Neutrophil (primary cell): ENCODE results near the gene KHDRBS1.

Source experiments
- H3K27ac ChIP-seq: fragments of 200-600 bp; sonication (generic); 2 replicates; pipeline ENCODE4 v1.5.1; 2016; ENCODE audit warnings: mild to moderate bottlenecking, moderate library complexity
- H3K27me3 ChIP-seq: fragments of 200-600 bp; sonication (generic); 2 replicates; pipeline ENCODE4 v1.6.0; 2016; ENCODE audit warnings: mild to moderate bottlenecking
- H3K36me3 ChIP-seq: fragments of 200-600 bp; sonication (generic); 2 replicates; pipeline ENCODE4 v1.5.1; 2017
- H3K4me1 ChIP-seq, 2 experiments: fragments of 200-600 bp in 1 of 2; sonication (generic) in 1 of 2; 1 replicate in 1 of 2; 2 replicates in 1 of 2; pipeline versions ENCODE4 v1.5.1 to v1.6.1; 2013 to 2016; ENCODE audit warnings: low read depth in 1 of 2, low read length in 1 of 2, mild to moderate bottlenecking in 1 of 2, moderate library complexity in 1 of 2; ENCODE audit not compliant: control insufficient read depth in 1 of 2, insufficient read depth in 1 of 2
- H3K4me3 ChIP-seq, 2 experiments: fragments of 200-600 bp in 1 of 2; sonication (generic) in 1 of 2; 1 replicate in 1 of 2; 2 replicates in 1 of 2; pipeline ENCODE4 v1.5.1; 2013 to 2016; ENCODE audit warnings: low read depth in 1 of 2, low read length in 1 of 2, mild to moderate bottlenecking in 1 of 2, moderate library complexity in 1 of 2
- H3K9me3 ChIP-seq: fragments of 200-600 bp; sonication (generic); 2 replicates; pipeline ENCODE4 v1.5.1; 2016
- TF ChIP-seq, protein P1 (sequence below): fragments of 200-600 bp; sonication (generic); IDR thresholded peaks from 2 replicates; pipeline ENCODE4 v1.5.1; 2016; ENCODE audit warnings: antibody characterized with exemption

The KHDRBS1 gene

DNA sequence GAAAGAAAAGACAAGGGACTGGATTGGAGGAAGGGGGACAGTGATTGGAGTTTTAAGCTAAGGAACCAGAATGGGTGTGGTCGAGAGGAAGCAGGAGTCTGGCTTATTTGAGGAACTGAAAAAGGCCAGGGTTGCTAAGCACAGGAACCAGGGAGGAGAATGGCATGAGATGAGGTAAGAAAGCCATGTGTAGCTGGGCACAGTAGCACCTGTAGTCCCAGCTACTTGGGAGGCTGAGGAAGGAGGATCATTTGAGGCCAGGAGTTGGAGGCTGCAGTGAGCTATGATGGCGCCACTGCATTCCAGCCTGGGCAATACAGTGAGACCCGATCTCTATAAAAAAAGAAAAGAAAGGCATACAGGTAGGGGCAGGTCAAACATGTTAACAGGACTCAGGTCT is 8.1 kb upstream of the KHDRBS1 start:
- peaks cover 0 to 6% of the 10 kb centered on the region in 2 experiments for H3K4me1 ChIP-seq
- TF ChIP-seq, protein P1, sequence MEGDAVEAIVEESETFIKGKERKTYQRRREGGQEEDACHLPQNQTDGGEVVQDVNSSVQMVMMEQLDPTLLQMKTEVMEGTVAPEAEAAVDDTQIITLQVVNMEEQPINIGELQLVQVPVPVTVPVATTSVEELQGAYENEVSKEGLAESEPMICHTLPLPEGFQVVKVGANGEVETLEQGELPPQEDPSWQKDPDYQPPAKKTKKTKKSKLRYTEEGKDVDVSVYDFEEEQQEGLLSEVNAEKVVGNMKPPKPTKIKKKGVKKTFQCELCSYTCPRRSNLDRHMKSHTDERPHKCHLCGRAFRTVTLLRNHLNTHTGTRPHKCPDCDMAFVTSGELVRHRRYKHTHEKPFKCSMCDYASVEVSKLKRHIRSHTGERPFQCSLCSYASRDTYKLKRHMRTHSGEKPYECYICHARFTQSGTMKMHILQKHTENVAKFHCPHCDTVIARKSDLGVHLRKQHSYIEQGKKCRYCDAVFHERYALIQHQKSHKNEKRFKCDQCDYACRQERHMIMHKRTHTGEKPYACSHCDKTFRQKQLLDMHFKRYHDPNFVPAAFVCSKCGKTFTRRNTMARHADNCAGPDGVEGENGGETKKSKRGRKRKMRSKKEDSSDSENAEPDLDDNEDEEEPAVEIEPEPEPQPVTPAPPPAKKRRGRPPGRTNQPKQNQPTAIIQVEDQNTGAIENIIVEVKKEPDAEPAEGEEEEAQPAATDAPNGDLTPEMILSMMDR, result no peak
- H3K9me3 ChIP-seq, result no peaks in the 10 kb centered on the region
- H3K27ac ChIP-seq, result no peak overlapping the region
- H3K4me3 ChIP-seq, result no peak overlapping the region
- H3K36me3 ChIP-seq, result no peaks in the 10 kb centered on the region
- no peaks in the 10 kb centered on the region for H3K27me3 ChIP-seq

GRCh38 chr1:32007591-32007940 is 6.1 kb upstream of the KHDRBS1 start:
- Histone ChIP-seq H3K27me3 (no peaks in the 10 kb centered on the region), H3K4me1 (peaks cover 0 to 7% of the 10 kb centered on the region in 2 experiments), H3K27ac (no peak overlapping the region), H3K36me3 (no peaks in the 10 kb centered on the region), H3K4me3 (no peak overlapping the region), H3K9me3 (no peaks in the 10 kb centered on the region)
- TF ChIP-seq, protein P1, result no peak

DNA sequence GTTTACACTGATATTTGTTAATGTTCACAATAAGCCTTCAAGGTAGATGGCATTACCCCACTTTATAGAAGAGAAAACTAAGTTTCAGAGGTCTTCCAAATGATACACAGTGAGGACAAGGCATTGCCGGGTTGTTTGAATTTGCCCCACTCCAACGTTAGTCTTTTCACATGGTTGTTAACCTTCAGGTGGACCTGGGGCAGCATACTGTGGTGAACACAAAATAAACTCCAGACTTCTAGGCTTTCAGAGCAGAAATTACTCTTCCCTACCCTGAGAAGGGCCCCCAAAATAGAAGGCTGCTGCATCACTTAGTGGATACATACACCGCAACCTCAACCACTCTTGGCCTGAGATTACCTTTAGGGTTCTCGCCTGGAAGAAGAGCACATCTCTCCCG is 3.4 kb upstream of the KHDRBS1 start:
- H3K27me3 ChIP-seq, result no peaks in the 10 kb centered on the region
- H3K4me3 ChIP-seq, result no peak overlapping the region
- H3K27ac ChIP-seq, result no peak overlapping the region
- H3K36me3 ChIP-seq, result no peaks in the 10 kb centered on the region
- TF ChIP-seq, protein P1, result no peak
- H3K4me1 ChIP-seq, result peaks cover 14 to 20% of the 10 kb centered on the region in 2 experiments
- no peaks in the 10 kb centered on the region for H3K9me3 ChIP-seq

- Histone ChIP-seq H3K36me3 (peaks cover under 1% of the 10 kb centered on the region), H3K4me3 (peak overlapping the region; percentile 96), H3K4me1 (peaks cover 29 to 30% of the 10 kb centered on the region in 2 experiments), H3K27me3 (no peaks in the 10 kb centered on the region), H3K9me3 (no peaks in the 10 kb centered on the region), H3K27ac (peak overlapping the region; percentile 99)
- TF ChIP-seq, protein P1, result no peak
These were observed 821 bp upstream of the KHDRBS1 start for GRCh38 chr1:32012709-32013385.

DNA sequence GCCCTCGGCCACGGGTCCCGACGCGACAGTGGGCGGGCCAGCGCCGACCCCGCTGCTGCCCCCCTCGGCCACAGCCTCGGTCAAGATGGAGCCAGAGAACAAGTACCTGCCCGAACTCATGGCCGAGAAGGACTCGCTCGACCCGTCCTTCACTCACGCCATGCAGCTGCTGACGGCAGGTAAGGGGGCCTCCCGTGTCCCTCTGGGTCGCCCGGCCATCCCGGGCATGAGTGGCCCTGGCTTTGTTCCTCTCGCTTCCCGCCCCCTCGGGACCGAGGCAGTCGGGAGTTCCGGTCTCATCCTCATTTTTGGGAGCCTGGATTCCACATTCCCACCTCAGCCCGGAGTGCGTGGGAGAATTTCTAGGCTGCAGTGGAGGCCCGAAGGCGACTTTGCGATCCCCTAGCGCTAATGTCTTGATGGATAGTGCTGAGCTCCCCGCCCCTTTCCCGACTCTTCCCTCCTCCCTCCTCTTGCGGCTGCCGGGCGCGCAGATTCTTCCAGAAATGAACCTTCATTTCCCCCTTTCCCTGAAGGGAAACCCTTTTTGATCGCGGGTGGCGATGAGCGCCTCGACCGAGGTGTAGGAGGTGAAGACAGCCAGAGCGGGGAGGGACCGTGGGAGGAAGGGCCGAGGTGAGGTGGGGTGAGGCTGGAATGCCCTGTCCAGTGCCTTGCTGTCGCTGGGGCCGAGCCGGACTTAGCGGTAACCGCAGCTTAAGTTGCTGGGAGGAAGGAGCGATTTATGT is 705 bp downstream of the KHDRBS1 start:
- Histone ChIP-seq H3K27ac (peak overlapping the region; percentile 99), H3K27me3 (no peaks in the 10 kb centered on the region), H3K4me1 (peaks cover 29 to 30% of the 10 kb centered on the region in 2 experiments), H3K36me3 (peaks cover 4% of the 10 kb centered on the region), H3K4me3 (peak overlapping the region; percentile 96), H3K9me3 (no peaks in the 10 kb centered on the region)
- TF ChIP-seq, protein P1, result no peak
